HG03520 (cell line): ENCODE measurements around the gene LCOR.

Experiments used
- ATAC-seq: cut with Tn5 transposase; IDR thresholded peaks from one replicate; pipeline ENCODE4 v1.9.1; 2021; ENCODE audit warnings: mild to moderate bottlenecking, moderate library complexity; ENCODE audit not compliant: unreplicated experiment

The LCOR gene

GRCh38 chr10:96889415-96890171, 57.5 kb downstream of the LCOR start:
- ATAC-seq: no peak

GRCh38 chr10:96890172-96890513, 58.0 kb downstream of the LCOR start:
- ATAC-seq: no peak

- ATAC-seq: no peak
Measured at GRCh38 chr10:96890580-96890979, 58.5 kb downstream of the LCOR start.

GRCh38 chr10:96891840-96892239, 59.7 kb downstream of the LCOR start:
- no peak for ATAC-seq

GRCh38 chr10:96895662-96896424, 63.7 kb downstream of the LCOR start:
- ATAC-seq: no peak

- ATAC-seq: no peak
Measured at GRCh38 chr10:96896884-96897589, 64.9 kb downstream of the LCOR start.

- no peak for ATAC-seq
Measured at GRCh38 chr10:96902117-96902516, 70.0 kb downstream of the LCOR start.

- no peak for ATAC-seq
Measured at GRCh38 chr10:96902731-96903358, 70.7 kb downstream of the LCOR start.

GRCh38 chr10:96904648-96905047, 72.5 kb downstream of the LCOR start:
- no peak for ATAC-seq

- ATAC-seq: no peak
Measured at GRCh38 chr10:96906864-96907263, 74.8 kb downstream of the LCOR start.

- no peak for ATAC-seq
Measured at GRCh38 chr10:96910488-96911395, 78.6 kb downstream of the LCOR start.

- ATAC-seq: no peak
Measured at GRCh38 chr10:96912405-96912804, 80.3 kb downstream of the LCOR start.

- ATAC-seq: no peak
Measured at GRCh38 chr10:96913906-96914305, 81.8 kb downstream of the LCOR start.

GRCh38 chr10:96917628-96918027, 85.5 kb downstream of the LCOR start:
- no peak for ATAC-seq

GRCh38 chr10:96918214-96919002, 86.3 kb downstream of the LCOR start:
- ATAC-seq: no peak

GRCh38 chr10:96919785-96920430, 87.8 kb downstream of the LCOR start:
- no peak for ATAC-seq

- no peak for ATAC-seq
Measured at GRCh38 chr10:96921655-96922054, 89.6 kb downstream of the LCOR start.

- no peak for ATAC-seq
Measured at GRCh38 chr10:96922978-96923948, 91.2 kb downstream of the LCOR start.
